Measurements from ENCODE around the gene CRTC2.

CRTC2 gene

GRCh38 chr1:153945795-153946621 is 12.4 kb downstream of the CRTC2 start:
- peak; percentile 37 to 66 (median 50) for DNase-seq

- peak; percentile 26 to 68 (median 46) for DNase-seq
Measured at GRCh38 chr1:153945131-153945794, 13.1 kb downstream of the CRTC2 start.

- DNase-seq: no peak
Measured at GRCh38 chr1:153944827-153945117, 13.6 kb downstream of the CRTC2 start.

GRCh38 chr1:153944005-153944826 is 14.2 kb downstream of the CRTC2 start:
- no peak for DNase-seq

GRCh38 chr1:153942766-153943549 is 15.5 kb downstream of the CRTC2 start:
- DNase-seq: no peak

GRCh38 chr1:153941826-153942725 is 16.3 kb downstream of the CRTC2 start:
- DNase-seq: no peak

- no peak for DNase-seq
Measured at GRCh38 chr1:153940756-153941155, 17.7 kb downstream of the CRTC2 start.

GRCh38 chr1:153939476-153939875 is 18.9 kb downstream of the CRTC2 start:
- DNase-seq: no peak

- DNase-seq: no peak
Measured at GRCh38 chr1:153938996-153939395, 19.4 kb downstream of the CRTC2 start.

GRCh38 chr1:153937331-153937730 is 21.1 kb downstream of the CRTC2 start:
- no peak for DNase-seq

GRCh38 chr1:153936011-153936802 is 22.2 kb downstream of the CRTC2 start:
- DNase-seq: no peak

GRCh38 chr1:153934746-153935145 is 23.7 kb downstream of the CRTC2 start:
- no peak for DNase-seq

GRCh38 chr1:153933955-153934354 is 24.5 kb downstream of the CRTC2 start:
- no peak for DNase-seq

- no peak for DNase-seq
Measured at GRCh38 chr1:153933430-153933829, 25.0 kb downstream of the CRTC2 start.

GRCh38 chr1:153932156-153933131 is 26.0 kb downstream of the CRTC2 start:
- no peak for DNase-seq

GRCh38 chr1:153929981-153930948 is 28.1 kb downstream of the CRTC2 start:
- no peak for DNase-seq

- no peak for DNase-seq
Measured at GRCh38 chr1:153929426-153929825, 29.0 kb downstream of the CRTC2 start.

GRCh38 chr1:153928791-153929341 is 29.5 kb downstream of the CRTC2 start:
- no peak for DNase-seq
